ENCODE data around the gene SCFD2. TPM values are rescaled to one million over a fixed set of nuclear protein-coding genes. Genes with fewer than 3 reads are reported as not detected.
"Not testable (repeated sequence)": the region's sequence is repeated elsewhere in the genome, so short reads cannot be mapped to it uniquely, and the experiment has no call there.

SCFD2 gene
- total RNA-seq, 1 donor from 2014 or later: 20.8 TPM

- DNase-seq (ENCODE audit: low read depth, low spot score): no peak
Observed at GRCh38 chr4:52836678-52837077, 529.2 kb downstream of the SCFD2 start.

GRCh38 chr4:52836120-52836519 is 529.7 kb downstream of the SCFD2 start:
- no peak for DNase-seq (ENCODE audit: low read depth, low spot score)

GRCh38 chr4:52834641-52835456 is 531.0 kb downstream of the SCFD2 start:
- DNase-seq (ENCODE audit: low read depth, low spot score): not testable (repeated sequence)

GRCh38 chr4:52833941-52834525 is 531.8 kb downstream of the SCFD2 start:
- no peak for DNase-seq (ENCODE audit: low read depth, low spot score)

GRCh38 chr4:52825460-52826090 is 540.3 kb downstream of the SCFD2 start:
- DNase-seq (ENCODE audit: low read depth, low spot score): no peak

GRCh38 chr4:52824603-52825459 is 541.0 kb downstream of the SCFD2 start:
- no peak for DNase-seq (ENCODE audit: low read depth, low spot score)

- DNase-seq (ENCODE audit: low read depth, low spot score): no peak
Observed at GRCh38 chr4:52824270-52824602, 541.6 kb downstream of the SCFD2 start.

GRCh38 chr4:52823702-52824092 is 542.2 kb downstream of the SCFD2 start:
- no peak for DNase-seq (ENCODE audit: low read depth, low spot score)

Other genes with a start within 250 kb of the SCFD2 start
- 52.0 and 56.0 TPM in 2 replicates for gene FIP1L1, start 11.6 kb upstream of the SCFD2 start, total RNA-seq
- 2.6 and 6.1 TPM in 2 replicates for gene LNX1, start 225.4 kb upstream of the SCFD2 start, total RNA-seq

All from pulmonary artery endothelial cell (primary cell).